Measurements from ENCODE around the gene RGS10.

- no peak for TF ChIP-seq CTCF (IDR thresholded peaks at IDR 0.05; ENCODE audit: low read depth, low read length)
- no peak for TF ChIP-seq EZH2phosphoT487 (IDR thresholded peaks at IDR 0.05; ENCODE audit: low read depth)
These were observed 86.7 kb downstream of the RGS10 start for GRCh38 chr10:119455609-119456434.
